DND-41 (cell line): ENCODE data around the gene IL17RD.

Experiments
- CTCF ChIP-seq: IDR thresholded peaks from 2 replicates; pipeline ENCODE4 v1.5.1; 2012; ENCODE audit warnings: borderline replicate concordance, low read length, moderate library complexity, mild to moderate bottlenecking; ENCODE audit not compliant: poor library complexity, severe bottlenecking; ENCODE audit errors: extremely low read depth
- EZH2 ChIP-seq: IDR thresholded peaks from 3 replicates; pipeline ENCODE4 v1.6.1; 2012; ENCODE audit warnings: borderline replicate concordance, low read depth, mild to moderate bottlenecking, moderate library complexity, low read length, inconsistent platforms; ENCODE audit not compliant: severe bottlenecking

- TF ChIP-seq CTCF (no peak), EZH2 (no peak)
Measured at GRCh38 chr3:57048728-57049127, 116.4 kb downstream of the IL17RD start.
